ENCODE measurements around the gene TMEM163.

DNA sequence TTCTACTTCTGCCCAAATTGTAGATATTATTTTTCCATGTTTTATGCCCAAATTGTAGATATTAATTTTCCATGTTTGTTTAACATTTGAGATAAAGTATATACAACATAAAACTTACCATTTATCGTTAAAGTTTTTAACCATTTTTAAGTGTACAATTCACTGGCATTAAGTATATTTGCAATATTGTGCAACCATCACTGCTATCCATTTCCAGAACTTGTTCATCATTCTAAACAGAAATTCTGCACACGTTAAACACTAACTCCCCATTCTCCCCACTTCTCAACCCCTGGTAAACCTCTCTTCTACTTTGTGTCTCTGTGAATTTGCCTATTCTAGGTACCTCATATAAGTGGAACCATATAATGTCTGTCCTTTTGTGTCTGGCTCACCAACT lies 302.8 kb downstream of the TMEM163 start:
- no peak for TF ChIP-seq EZH2 (IDR thresholded peaks at IDR 0.05; ENCODE audit: borderline replicate concordance, low read depth, low read length, severe bottlenecking)
- no peak for TF ChIP-seq POLR2AphosphoS5 (IDR thresholded peaks at IDR 0.05; ENCODE audit: insufficient read depth, low read depth, low read length)
- TF ChIP-seq CTCF (IDR thresholded peaks at IDR 0.05; ENCODE audit: extremely low read depth in 1 of 2, insufficient read depth in 1 of 2, low read depth in 1 of 2, low read length in 2 of 2) = no peak
- no peak for TF ChIP-seq POLR2A (IDR thresholded peaks at IDR 0.05; ENCODE audit: low read depth, low read length)
- TF ChIP-seq MYC (IDR thresholded peaks at IDR 0.05; ENCODE audit: low read depth, low read length) = no peak
- no peak for TF ChIP-seq MAX (IDR thresholded peaks at IDR 0.05; ENCODE audit: insufficient read depth, insufficient read length)
- TF ChIP-seq JUN (IDR thresholded peaks at IDR 0.05; ENCODE audit: borderline replicate concordance, insufficient read depth, insufficient read length, low read depth) = no peak
